Motor neuron (in vitro differentiated cells): ENCODE measurements around the gene FNTB. TPM values are rescaled to one million over a fixed set of nuclear protein-coding genes. Genes with fewer than 3 reads are reported as not detected.
A peak's percentile ranks its signal among the peaks of the same experiment; 100 is the strongest.
"Not testable (repeated sequence)": the region's sequence is repeated elsewhere in the genome, so short reads cannot be mapped to it uniquely, and the experiment has no call there.

ENCODE experiments used
- ATAC-seq, 8 experiments: fragments of 200-7000 bp; cut with Tn5 transposase; replicated peaks in 6 of 8; 2 replicates each; pipeline ENCODE4 v1.8.0; 2021; ENCODE audit warnings: mild to moderate bottlenecking in 8 of 8, moderate library complexity in 8 of 8
- H3K27ac ChIP-seq, 2 donors: fragments of 250-450 bp; sonication (Bioruptor Pico); 2 replicates each; pipeline ENCODE4 v1.9.0; 2021; ENCODE audit warnings: antibody characterized with exemption in 2 of 2, mild to moderate bottlenecking in 2 of 2, moderate library complexity in 1 of 2
- H3K4me1 ChIP-seq, 2 donors: fragments of 250-450 bp; sonication (Bioruptor Pico); replicated peaks in 1 of 2; 2 replicates each; pipeline ENCODE4 v1.6.1; 2021; ENCODE audit warnings: antibody characterized with exemption in 2 of 2, mild to moderate bottlenecking in 2 of 2, moderate library complexity in 1 of 2
- H3K4me3 ChIP-seq, 5 donors: fragments of 250-450 bp; sonication (Bioruptor Pico); 2 replicates each; pipeline ENCODE4 v1.9.0; 2021; ENCODE audit warnings: antibody characterized with exemption in 5 of 5, mild to moderate bottlenecking in 5 of 5, moderate library complexity in 4 of 5
- WGBS, 10 experiments: fragments of 450-650 bp; shearing (Covaris generic); methylation state at CpG; one replicate each; pipeline ENCODE4 v1.0.0; 2022; 5-methylcytosine and 5-hydroxymethylcytosine counted together
- in situ Hi-C, 9 experiments: fragments of 400-800 bp; cut with MboI; loops; one replicate each; pipeline ENCODE4 v1.15.0; 2021; ENCODE audit warnings: low sequenced_read_pairs in 9 of 9, low pct_unique_long_range_greater_than_20kb in 2 of 9; ENCODE audit not compliant: unreplicated experiment in 9 of 9
- total RNA-seq, 8 experiments: library from RNA; unstranded; fragments of 300-600 nt; gene quantifications; 2 replicates each; pipeline versions ENCODE4 v1.2.3 to v1.2.4, GENCODE V29; 2022

The FNTB gene
- total RNA-seq, 8 experiments from 2014 or later: 12.7 to 22.5 (median 15.5) TPM

DNA sequence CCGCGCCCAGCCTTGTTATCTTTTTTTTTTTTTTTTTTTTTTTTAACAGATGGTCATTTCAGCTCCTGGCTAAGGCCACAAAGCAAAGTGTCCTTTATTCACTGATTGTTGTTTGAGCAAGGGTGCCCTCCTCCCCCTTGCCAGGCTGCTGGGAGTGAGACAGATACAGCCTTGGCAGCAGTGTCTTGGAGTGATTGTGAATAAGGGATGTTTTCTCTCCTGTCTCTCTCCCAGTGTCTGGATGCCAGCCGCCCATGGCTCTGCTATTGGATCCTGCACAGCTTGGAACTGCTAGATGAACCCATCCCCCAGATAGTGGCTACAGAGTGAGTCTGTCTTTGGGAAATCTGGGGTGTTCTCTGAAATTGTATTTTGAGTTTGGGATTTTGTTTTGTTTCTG, 28.7 kb downstream of the FNTB start:
- Histone ChIP-seq H3K27ac (no peak overlapping the region), H3K4me1 (peaks cover 0 to 13% of the 10 kb centered on the region in 2 donors), H3K4me3 (no peak overlapping the region)
- 40 to 100% (median 100%) methylated on average over 1 to 2 of the region's 3 CpGs; no CpG with 5 or more reads in 5 of the 10 experiments for WGBS, 10 experiments
- in situ Hi-C loops: no loop called here
- peak in 1 of 8 experiments; percentile 71 for ATAC-seq

DNA sequence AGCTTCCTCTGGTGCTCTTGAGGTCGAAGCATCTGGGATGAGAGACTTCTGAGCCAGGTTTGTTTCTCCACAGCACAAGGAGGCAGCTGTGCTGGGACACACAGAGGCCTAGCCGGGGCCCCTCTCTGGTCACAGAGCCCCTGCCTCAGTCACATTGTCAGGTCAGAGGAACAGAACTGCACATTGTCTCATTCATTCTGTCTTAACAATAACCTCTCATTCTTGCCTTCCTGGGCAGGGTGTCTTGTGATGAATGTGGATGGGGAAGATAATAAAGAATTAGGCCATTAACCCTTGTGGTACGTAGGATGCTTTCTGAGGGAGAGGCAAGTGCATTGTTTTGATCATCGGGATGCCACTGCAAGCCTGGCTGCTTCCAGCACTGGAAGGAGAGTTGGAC, 29.8 kb downstream of the FNTB start:
- no peak overlapping the region for H3K27ac ChIP-seq
- no peak overlapping the region for H3K4me3 ChIP-seq
- in situ Hi-C loops: no loop called here
- peaks cover 0 to 13% of the 10 kb centered on the region in 2 donors for H3K4me1 ChIP-seq
- ATAC-seq: peak in 5 of 8 experiments; percentile 37 to 85 (median 75)
- WGBS, 10 experiments: 0 to 83% (median 41%) methylated on average over 1 to 3 of the region's 4 CpGs; no CpG with 5 or more reads in 5 of the 10 experiments

DNA sequence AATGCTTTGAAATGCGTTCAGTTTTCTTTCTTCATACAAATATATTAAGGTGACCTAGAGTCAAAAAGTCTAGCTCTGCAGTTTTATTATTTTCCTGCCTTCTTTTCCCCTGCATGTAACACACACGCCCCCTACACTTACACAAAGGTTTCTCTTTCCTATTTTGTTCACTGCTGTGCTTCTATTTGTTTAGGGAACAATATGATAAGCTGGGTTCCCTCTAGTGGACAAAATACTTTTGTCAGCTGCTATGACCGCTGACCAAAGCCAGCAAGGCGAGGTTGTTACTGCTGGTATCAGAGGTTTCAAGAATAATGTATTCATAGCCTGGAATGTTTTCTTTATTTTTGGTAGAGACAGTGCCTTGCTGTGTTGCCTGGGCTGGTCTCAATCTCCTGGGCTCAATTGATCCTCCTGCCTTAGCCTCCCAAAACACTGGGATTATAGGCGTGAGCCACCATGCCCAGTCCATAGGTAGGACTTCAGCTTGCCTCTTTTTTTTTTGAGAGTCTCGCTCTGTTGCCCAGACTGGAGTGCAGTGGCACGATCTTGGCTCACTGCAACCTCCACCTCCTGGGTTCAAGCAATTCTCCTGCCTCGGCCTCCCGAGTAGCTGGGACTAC, 33.4 kb downstream of the FNTB start:
- Histone ChIP-seq H3K27ac (no peak overlapping the region), H3K4me1 (peaks cover 0 to 13% of the 10 kb centered on the region in 2 donors), H3K4me3 (no peak overlapping the region)
- peak; percentile 71 to 100 (median 86) for ATAC-seq
- in situ Hi-C loops: no loop called here
- WGBS, 10 experiments: 20 to 66% (median 55%) methylated on average over 1 to 6 of the region's 9 CpGs; no CpG with 5 or more reads in 1 of the 10 experiments

DNA sequence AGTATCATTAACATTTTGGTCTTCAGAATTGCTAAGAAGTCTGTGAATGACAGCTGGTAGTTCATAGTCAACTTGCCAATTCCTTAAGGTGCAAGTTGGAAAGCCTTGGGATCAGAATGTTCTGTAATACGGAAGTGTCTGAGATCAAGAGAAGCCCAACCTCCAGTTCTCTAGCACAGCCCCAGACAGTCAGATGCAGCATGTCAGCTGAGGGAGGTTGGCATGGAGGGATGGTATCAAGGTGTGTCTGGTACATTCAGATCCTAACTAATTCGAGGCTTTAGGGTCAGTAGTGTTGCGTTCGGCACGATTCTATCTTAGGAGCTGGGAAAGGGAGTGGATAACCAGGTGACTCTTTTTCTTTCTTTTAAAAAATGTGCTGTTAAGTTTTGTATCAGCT, 38.3 kb downstream of the FNTB start:
- Histone ChIP-seq H3K4me3 (no peak overlapping the region), H3K4me1 (peaks cover 0 to 2% of the 10 kb centered on the region in 2 donors), H3K27ac (no peak overlapping the region)
- in situ Hi-C loops: no loop called here
- 80 to 100% (median 92%) methylated on average over 1 to 5 of the region's 5 CpGs; no CpG with 5 or more reads in 1 of the 10 experiments for WGBS, 10 experiments
- no peak for ATAC-seq

DNA sequence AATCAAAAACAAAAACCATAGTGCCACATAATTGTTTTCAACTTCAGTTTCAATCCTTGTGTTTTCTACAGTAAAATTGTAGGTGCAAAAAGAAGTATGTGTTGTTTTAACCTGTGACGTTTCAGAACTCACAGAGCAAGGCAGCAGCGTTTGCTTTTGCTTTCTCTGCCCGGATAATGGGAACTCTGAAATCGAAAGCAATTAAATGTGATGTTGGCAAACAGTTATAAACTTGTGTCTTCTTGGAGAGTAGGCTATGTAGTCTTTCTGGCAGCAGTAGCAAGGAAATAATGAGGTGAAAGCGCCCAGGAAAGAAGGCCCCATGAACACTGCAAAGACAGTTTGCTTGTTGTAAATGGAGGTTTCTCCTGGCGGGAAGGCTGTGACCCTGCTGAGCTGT, 39.1 kb downstream of the FNTB start:
- no peak for ATAC-seq
- in situ Hi-C loops: no loop called here
- no peak overlapping the region for H3K4me3 ChIP-seq
- no peaks in the 10 kb centered on the region for H3K4me1 ChIP-seq
- no peak overlapping the region for H3K27ac ChIP-seq
- 82 to 100% (median 93%) methylated on average over 1 to 6 of the region's 6 CpGs; no CpG with 5 or more reads in 2 of the 10 experiments for WGBS, 10 experiments

DNA sequence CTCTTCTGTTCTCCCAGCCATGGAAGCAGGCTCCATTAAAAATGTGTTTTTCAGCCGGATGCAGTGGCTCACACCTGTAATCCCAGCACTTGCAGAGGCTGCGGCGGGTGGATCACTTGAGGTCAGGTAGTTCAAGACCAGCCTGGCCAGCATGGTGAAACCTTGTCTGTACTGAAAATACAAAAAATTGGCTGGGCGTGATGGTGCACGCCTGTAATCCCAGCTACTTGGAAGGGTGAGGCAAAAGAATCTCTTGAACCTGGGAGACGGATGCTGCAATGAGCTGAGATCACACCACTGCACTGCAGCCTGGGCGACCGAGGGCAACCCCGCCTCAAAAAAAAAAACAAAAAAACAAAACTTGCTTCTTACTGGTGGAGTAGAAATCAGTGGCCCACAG, 39.8 kb downstream of the FNTB start:
- no peaks in the 10 kb centered on the region for H3K4me1 ChIP-seq
- ATAC-seq: no peak
- 80 to 100% (median 88%) methylated on average over 2 to 5 of the region's 9 CpGs; no CpG with 5 or more reads in 5 of the 10 experiments for WGBS, 10 experiments
- H3K4me3 ChIP-seq: no peak overlapping the region
- in situ Hi-C loops: no loop called here
- no peak overlapping the region for H3K27ac ChIP-seq

DNA sequence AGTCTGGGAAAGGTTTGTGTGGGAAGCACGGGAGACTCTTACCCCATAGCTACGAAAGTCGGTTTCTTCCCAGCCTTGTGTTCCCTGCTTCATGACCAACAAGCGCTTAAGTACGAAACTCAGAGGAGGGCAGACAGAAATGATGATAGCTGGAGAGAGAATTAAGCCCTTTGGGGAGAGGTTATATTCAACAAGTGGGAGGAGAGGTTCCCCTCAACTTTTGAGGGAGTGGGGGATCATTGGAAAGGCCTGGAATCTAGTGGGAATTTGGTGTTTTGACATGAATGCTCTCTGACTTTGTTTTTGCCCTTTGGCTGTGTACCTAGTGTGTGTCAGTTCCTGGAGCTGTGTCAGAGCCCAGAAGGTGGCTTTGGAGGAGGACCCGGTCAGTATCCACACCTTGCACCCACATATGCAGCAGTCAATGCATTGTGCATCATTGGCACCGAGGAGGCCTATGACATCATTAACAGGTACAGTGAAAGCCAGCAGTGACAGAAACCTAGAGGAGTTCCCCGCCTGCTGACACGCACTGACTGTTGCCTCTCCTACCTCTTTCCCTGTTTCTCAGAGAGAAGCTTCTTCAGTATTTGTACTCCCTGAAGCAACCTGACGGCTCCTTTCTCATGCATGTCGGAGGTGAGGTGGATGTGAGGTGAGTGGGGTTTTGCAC, 40.6 kb downstream of the FNTB start:
- H3K27ac ChIP-seq: no peak overlapping the region
- ATAC-seq: no peak
- 86 to 100% (median 97%) methylated on average over 1 to 8 of the region's 11 CpGs; no CpG with 5 or more reads in 2 of the 10 experiments for WGBS, 10 experiments
- in situ Hi-C loops: no loop called here
- no peak overlapping the region for H3K4me3 ChIP-seq
- H3K4me1 ChIP-seq: no peaks in the 10 kb centered on the region

DNA sequence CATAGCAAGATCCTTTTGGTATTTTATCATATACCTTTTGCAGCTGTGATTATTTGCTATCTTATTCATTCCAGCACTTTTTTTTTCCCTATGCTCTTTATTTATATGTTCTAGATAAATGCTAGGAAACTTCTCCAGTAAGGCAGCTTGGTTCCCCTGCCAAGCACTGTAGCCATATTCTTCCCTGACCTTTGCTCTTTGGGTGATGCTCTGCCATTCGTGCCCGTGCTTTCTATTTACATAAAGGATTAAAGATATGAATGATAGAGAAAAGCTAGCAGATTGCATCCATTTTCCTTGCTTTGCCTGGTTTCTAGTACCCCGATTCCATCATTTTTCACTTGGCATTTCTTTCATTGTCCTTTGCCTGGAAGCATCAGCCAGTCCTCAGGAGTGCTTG, 42.2 kb downstream of the FNTB start:
- ATAC-seq: no peak
- H3K4me3 ChIP-seq: no peak overlapping the region
- WGBS, 10 experiments: 80 to 100% (median 100%) methylated on average over 1 to 3 of the region's 3 CpGs; no CpG with 5 or more reads in 2 of the 10 experiments
- in situ Hi-C loops: no loop called here
- H3K4me1 ChIP-seq: no peaks in the 10 kb centered on the region
- H3K27ac ChIP-seq: no peak overlapping the region

DNA sequence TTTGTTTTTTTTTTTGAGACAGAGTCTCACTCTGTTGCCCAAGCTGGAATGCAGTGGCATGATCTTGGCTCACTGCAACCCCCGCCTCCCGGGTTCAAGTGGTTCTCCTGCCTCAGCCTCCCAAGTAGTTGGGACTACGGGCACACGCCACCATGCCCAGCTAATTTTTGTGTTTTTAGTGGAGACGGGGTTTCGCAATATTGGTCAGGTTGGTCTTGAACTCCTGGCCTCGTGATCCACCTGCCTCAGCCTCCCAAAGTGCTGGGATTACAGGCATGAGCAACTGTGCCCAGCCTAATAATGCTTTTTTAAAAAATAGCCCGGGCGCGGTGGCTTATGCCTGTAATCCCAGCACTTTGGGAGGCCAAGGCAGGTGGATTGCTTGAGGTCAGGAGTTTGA, 44.6 kb downstream of the FNTB start:
- in situ Hi-C loops: not testable (repeated sequence)
- WGBS, 10 experiments: 93 to 100% (median 100%) methylated on average over 2 to 6 of the region's 10 CpGs; no CpG with 5 or more reads in 3 of the 10 experiments

DNA sequence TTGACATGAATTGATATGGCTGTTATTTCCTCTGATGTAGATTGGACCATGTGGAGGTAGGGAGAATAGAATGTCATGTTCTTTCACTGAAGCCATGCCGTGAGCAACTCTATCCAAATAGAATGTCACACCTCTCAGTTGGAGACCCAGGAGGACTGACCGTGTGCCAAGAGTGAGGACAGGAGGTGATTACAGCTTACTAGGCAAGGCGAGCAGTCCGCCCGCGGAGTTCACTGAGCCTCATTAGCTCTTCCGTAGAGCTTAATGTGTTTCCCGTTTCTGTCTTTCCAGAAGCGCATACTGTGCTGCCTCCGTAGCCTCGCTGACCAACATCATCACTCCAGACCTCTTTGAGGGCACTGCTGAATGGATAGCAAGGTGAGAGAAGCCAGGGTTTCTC, 45.6 kb downstream of the FNTB start:
- no peak overlapping the region for H3K4me3 ChIP-seq
- no peaks in the 10 kb centered on the region for H3K4me1 ChIP-seq
- no peak overlapping the region for H3K27ac ChIP-seq
- ATAC-seq: no peak
- WGBS, 10 experiments: 60 to 100% (median 94%) methylated on average over 1 to 10 of the region's 11 CpGs; no CpG with 5 or more reads in 2 of the 10 experiments
- in situ Hi-C loops: no loop called here

More for the DNA sequence above, 44.6 kb downstream of the FNTB start:
- ATAC-seq, H3K27ac ChIP-seq, H3K4me1 ChIP-seq, H3K4me3 ChIP-seq: not testable (repeated sequence)

DNA sequence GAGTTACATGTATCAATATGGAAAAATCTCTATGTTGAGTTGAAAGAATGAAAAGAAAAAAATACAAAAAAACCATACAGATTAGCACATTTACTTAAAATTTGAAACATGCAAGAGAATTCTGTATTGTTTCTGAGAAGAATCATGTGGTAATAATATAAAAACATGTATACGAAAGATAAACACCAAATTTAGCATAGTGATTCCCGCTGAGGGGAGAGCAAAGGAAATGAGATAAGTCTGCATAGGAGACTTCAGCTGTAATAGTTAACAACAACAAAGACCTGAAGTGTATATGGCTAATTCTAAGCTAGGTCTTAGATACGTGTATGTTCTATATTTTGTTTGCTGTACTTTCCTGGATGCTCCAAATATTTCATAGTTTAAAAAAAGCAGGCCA, 46.5 kb downstream of the FNTB start:
- Histone ChIP-seq H3K27ac (no peak overlapping the region), H3K4me3 (no peak overlapping the region), H3K4me1 (no peaks in the 10 kb centered on the region)
- in situ Hi-C loops: no loop called here
- ATAC-seq: no peak
- 80 to 100% (median 93%) methylated on average over 2 to 3 of the region's 3 CpGs; no CpG with 5 or more reads in 1 of the 10 experiments for WGBS, 10 experiments

DNA sequence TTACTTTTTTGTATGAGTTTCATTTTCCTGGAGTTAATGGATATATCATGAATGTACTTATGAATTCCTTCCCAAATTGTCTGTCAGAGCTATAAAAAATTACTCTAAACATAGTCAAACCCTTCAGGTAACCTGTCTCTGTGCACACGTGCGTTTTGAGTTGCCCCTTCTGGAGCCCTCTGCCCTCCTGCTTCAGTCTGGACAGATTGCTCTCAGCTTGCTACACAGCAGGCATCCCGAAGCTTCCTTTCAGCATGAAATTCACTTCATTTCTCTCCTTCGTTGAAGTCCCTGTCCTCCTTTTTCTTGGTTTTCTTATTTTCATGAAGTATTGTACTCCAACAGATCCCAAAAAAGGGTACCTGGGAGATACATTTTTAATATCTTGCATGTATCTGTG, 47.3 kb downstream of the FNTB start:
- ATAC-seq: no peak
- no peak overlapping the region for H3K4me3 ChIP-seq
- 75 to 100% (median 85%) methylated on average over 1 to 4 of the region's 4 CpGs for WGBS, 10 experiments
- H3K4me1 ChIP-seq: no peaks in the 10 kb centered on the region
- in situ Hi-C loops: no loop called here
- H3K27ac ChIP-seq: no peak overlapping the region

DNA sequence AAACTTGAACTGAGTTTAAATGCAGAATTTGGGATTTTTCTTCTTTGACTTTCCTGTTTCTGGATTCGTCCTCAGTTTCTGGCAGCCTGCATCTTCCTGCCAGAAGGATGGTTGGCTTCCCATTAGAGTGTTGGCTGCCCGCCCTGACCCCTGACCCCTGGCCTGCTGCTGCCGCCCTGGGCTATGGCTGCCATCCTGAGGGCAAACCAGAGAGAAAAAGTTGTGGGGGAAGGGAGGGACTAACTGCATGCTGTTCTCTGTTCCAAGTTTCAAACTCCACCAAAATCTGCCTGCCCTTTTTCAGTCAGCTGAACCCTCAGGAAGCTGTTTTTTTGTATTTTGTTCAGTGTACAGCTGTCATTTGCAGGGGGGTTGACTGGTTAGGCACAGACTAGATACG, 48.4 kb downstream of the FNTB start:
- Histone ChIP-seq H3K4me1 (no peaks in the 10 kb centered on the region), H3K27ac (no peak overlapping the region), H3K4me3 (no peak overlapping the region)
- no peak for ATAC-seq
- in situ Hi-C loops: no loop called here
- WGBS, 10 experiments: 57 to 100% (median 86%) methylated on average over 1 to 4 of the region's 4 CpGs; no CpG with 5 or more reads in 4 of the 10 experiments
